GM12878 (cell line): Measurements from ENCODE around the gene CAMKK1.

Experiments
- ETV6 ChIP-seq, 2 experiments: fragments of 450-650 bp in 1 of 2; IDR thresholded peaks in 1 of 2; conservative IDR thresholded peaks in 1 of 2; 2 replicates each; pipeline ENCODE4 v1.6.1; 2014; ENCODE audit warnings: antibody characterized with exemption in 1 of 2, borderline replicate concordance in 1 of 2, low read depth in 1 of 2, mild to moderate bottlenecking in 1 of 2, moderate library complexity in 1 of 2
- NRF1 ChIP-seq: conservative IDR thresholded peaks from 2 replicates; pipeline ENCODE4 v1.6.1; 2011; ENCODE audit warnings: mild to moderate bottlenecking, low read depth, low read length, improper control_type of control experiment
- ZNF384 ChIP-seq: IDR thresholded peaks from 2 replicates; pipeline ENCODE4 v1.6.1; 2012; ENCODE audit warnings: low read depth, mild to moderate bottlenecking, low read length, improper control_type of control experiment, borderline replicate concordance
- TF ChIP-seq, protein P1 (sequence below), 3 experiments: IDR thresholded peaks in 2 of 3; conservative IDR thresholded peaks in 1 of 3; 2 replicates each; pipeline ENCODE4 v1.5.1; 2011; ENCODE audit warnings: low read depth in 3 of 3, low read length in 3 of 3, mild to moderate bottlenecking in 3 of 3, control low read depth in 2 of 3, moderate library complexity in 2 of 3, inconsistent platforms in 1 of 3, mixed read lengths in 1 of 3; ENCODE audit not compliant: control insufficient read depth in 2 of 3, insufficient read depth in 1 of 3; ENCODE audit errors: extremely low read depth in 1 of 3
- TF ChIP-seq, protein P2 (sequence below): fragments of 450-650 bp; IDR thresholded peaks from 2 replicates; pipeline ENCODE4 v1.6.1; 2017; ENCODE audit warnings: antibody characterized with exemption, mild to moderate bottlenecking, moderate library complexity

DNA sequence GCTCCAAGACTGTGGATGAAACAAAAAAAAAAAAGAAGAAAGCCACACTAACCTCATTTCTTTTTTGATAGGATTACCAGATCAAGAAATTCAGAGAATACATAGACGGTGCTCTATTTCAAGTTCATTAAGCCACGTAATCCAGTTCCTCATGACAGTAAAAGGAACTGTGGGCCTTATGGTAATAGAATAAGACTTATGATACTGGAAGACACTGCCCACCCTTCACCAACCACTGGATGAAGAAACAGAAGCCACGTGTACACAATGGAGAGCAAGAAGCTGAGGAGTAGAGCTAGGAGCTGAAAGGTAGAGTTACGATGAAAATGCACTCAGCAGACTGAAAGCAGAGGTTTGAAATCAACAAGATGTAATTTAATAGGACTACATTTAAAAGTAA, 58.0 kb downstream of the CAMKK1 start:
- TF ChIP-seq, protein P1, sequence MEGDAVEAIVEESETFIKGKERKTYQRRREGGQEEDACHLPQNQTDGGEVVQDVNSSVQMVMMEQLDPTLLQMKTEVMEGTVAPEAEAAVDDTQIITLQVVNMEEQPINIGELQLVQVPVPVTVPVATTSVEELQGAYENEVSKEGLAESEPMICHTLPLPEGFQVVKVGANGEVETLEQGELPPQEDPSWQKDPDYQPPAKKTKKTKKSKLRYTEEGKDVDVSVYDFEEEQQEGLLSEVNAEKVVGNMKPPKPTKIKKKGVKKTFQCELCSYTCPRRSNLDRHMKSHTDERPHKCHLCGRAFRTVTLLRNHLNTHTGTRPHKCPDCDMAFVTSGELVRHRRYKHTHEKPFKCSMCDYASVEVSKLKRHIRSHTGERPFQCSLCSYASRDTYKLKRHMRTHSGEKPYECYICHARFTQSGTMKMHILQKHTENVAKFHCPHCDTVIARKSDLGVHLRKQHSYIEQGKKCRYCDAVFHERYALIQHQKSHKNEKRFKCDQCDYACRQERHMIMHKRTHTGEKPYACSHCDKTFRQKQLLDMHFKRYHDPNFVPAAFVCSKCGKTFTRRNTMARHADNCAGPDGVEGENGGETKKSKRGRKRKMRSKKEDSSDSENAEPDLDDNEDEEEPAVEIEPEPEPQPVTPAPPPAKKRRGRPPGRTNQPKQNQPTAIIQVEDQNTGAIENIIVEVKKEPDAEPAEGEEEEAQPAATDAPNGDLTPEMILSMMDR (IDR thresholded peaks at IDR 0.05 in 2 of 3, conservative IDR thresholded peaks at IDR 0.05 in 1 of 3; ENCODE audit: control insufficient read depth in 2 of 3, extremely low read depth in 1 of 3, insufficient read depth in 1 of 3, low read depth in 3 of 3, low read length in 3 of 3): no peak
- TF ChIP-seq NRF1: no peak
- TF ChIP-seq ETV6 (conservative IDR thresholded peaks at IDR 0.05 in 1 of 2, IDR thresholded peaks at IDR 0.05 in 1 of 2; ENCODE audit: borderline replicate concordance in 1 of 2, low read depth in 1 of 2): no peak
- TF ChIP-seq, protein P2, sequence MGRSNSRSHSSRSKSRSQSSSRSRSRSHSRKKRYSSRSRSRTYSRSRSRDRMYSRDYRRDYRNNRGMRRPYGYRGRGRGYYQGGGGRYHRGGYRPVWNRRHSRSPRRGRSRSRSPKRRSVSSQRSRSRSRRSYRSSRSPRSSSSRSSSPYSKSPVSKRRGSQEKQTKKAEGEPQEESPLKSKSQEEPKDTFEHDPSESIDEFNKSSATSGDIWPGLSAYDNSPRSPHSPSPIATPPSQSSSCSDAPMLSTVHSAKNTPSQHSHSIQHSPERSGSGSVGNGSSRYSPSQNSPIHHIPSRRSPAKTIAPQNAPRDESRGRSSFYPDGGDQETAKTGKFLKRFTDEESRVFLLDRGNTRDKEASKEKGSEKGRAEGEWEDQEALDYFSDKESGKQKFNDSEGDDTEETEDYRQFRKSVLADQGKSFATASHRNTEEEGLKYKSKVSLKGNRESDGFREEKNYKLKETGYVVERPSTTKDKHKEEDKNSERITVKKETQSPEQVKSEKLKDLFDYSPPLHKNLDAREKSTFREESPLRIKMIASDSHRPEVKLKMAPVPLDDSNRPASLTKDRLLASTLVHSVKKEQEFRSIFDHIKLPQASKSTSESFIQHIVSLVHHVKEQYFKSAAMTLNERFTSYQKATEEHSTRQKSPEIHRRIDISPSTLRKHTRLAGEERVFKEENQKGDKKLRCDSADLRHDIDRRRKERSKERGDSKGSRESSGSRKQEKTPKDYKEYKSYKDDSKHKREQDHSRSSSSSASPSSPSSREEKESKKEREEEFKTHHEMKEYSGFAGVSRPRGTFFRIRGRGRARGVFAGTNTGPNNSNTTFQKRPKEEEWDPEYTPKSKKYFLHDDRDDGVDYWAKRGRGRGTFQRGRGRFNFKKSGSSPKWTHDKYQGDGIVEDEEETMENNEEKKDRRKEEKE: no peak
- no peak for TF ChIP-seq ZNF384
